Activated naive CD8-positive, alpha-beta T cell treated with anti-CD3 and anti-CD28 coated beads, Interleukin-2, amount 50 U/mL, for 24 hours (primary cell): ENCODE results near the gene LRRC58.
"Not testable (repeated sequence)": the region's sequence is repeated elsewhere in the genome, so short reads cannot be mapped to it uniquely, and the experiment has no call there.

Source experiments
- ATAC-seq: fragments of 150-1000 bp; cut with Tn5 transposase; one replicate; pipeline ENCODE4 v1.10.0; 2021
- DNase-seq: peaks from one replicate; pipeline ENCODE4 v3.0.0; 2021
- H3K27ac Mint-ChIP-seq: one replicate; pipeline ENCODE4 v1.8.0; 2021; ENCODE audit warnings: mild to moderate bottlenecking, mixed read lengths
- H3K27me3 Mint-ChIP-seq: one replicate; pipeline ENCODE4 v1.8.0; 2021; ENCODE audit warnings: mixed read lengths
- H3K36me3 Mint-ChIP-seq: one replicate; pipeline ENCODE4 v1.8.0; 2021; ENCODE audit warnings: low read depth, mixed read lengths
- H3K4me1 Mint-ChIP-seq: one replicate; pipeline ENCODE4 v1.8.0; 2021; ENCODE audit warnings: mixed read lengths
- H3K4me3 Mint-ChIP-seq: one replicate; pipeline ENCODE4 v1.8.0; 2021; ENCODE audit warnings: mild to moderate bottlenecking, moderate library complexity, mixed read lengths
- H3K9me3 Mint-ChIP-seq: one replicate; pipeline ENCODE4 v1.8.0; 2021; ENCODE audit warnings: mixed read lengths

Gene LRRC58

DNA sequence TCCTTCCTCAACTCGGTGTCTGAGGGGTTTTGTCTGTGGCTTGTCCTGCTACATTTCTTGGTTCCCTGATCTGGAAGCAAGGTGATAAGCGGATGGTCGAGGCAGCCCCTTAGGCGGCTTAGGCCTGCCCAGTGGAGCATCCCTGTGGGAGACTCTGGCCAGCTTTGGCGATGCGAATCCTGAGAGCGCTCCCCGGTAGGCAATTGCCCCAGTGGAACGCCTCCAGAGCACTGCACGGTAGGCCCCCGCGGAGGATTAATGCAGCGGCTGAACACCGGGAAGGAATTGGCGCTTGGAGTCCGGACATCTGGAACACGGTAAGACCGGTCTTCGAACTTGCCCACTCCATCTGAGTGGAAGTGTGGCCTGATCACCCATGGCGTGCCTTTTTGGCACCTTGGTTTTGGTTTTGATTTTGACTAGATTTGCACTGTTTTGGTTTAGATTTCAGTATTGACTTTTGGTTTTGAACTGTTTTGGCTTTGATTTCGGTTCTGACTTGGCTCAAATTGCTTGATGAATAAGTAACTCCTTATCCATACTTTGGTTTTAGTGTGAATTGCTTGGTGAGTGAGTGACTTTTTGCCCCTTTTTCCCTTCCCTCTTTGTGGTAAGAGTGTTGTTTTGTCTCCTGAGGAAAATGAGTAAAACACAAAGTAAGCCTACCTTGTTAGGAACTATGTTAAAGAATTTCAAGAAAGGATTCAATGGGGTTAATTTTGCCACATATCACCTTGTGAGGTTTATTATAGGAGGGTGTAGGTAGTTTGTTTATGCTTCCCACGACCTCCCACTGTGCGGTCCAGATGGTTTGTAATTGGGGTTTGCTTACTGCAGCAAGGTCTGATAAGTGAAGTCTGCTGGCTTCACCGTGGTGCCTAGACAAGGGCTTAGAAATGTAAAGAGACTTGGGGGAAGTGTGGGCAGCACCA, 37.0 kb downstream of the LRRC58 start:
- Mint-ChIP-seq H3K4me1 (peaks cover 7% of the 10 kb centered on the region), H3K36me3 (peaks cover 28% of the 10 kb centered on the region), H3K9me3 (peaks cover 9% of the 10 kb centered on the region), H3K27ac (no peak overlapping the region), H3K27me3 (peaks cover 2% of the 10 kb centered on the region), H3K4me3 (no peak overlapping the region)
- DNase-seq (no peak), ATAC-seq (no peak)

DNA sequence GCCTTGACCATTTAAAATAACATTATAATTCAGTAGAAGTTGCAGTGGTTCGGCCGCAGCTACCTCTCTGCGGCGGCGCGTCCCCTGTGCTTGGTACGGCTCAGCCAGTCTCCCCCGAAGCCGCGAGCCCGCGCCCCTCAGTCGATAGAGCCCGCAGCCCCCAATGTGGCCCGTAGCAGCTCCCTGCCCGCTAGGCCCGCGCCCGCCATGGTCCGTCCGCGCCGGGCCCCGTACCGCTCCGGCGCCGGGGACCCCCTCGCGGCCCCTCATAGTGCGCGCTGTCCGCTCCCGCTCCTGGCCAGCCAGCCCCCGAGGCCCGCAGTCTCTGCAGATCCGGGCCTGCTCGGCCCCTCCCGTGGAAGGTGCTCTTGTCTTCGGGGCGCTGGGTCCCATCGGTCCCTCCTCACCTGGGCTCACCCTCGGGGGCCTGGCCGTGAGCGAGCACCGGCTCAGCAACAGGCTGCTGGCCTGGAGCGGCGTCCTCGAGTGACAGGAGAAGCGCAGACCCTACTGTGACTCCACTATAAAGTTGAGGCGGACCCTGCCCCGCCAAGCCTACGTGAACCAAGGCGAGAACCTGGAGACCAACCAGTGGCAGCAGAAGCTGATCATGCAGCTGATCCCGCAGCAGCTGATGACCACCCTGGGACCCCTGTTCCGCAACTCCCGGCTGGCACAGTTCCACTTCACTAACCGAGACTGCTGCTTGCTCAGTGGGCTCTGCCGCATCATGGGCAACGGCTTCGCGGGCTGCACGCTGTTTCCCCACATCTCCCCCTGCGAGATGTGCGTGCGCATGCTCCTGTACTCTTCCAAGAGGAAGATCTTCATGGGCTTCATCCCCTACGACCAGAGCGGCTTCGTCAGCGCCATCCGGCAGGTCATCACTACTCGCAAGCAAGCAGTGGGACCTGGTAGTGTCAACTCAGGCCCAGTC, 42.4 kb downstream of the LRRC58 start:
- H3K4me1 Mint-ChIP-seq: no peaks in the 10 kb centered on the region
- H3K36me3 Mint-ChIP-seq: no peaks in the 10 kb centered on the region
- no peak for ATAC-seq
- no peaks in the 10 kb centered on the region for H3K9me3 Mint-ChIP-seq
- no peak overlapping the region for H3K4me3 Mint-ChIP-seq
- peaks cover 6% of the 10 kb centered on the region for H3K27me3 Mint-ChIP-seq
- H3K27ac Mint-ChIP-seq: no peak overlapping the region
- DNase-seq: no peak

DNA sequence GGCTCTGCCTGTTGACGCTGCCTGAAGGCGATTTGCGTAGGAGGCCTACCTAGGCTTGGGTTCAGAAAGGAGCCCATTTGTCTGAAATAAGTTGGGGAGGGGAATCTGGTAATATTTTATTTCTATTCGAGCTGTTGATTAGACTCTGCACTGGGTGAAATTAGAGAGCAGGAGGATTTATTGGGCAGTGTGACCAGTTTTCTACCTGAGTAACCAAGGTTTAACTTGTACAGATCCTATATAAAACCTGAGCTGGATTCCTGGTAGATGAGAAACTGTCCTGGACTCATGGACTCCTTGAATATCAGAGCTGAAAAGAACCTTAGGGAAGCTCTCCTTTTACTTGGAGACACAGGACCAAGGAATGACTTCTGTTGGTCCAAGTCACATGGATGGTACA, 44.5 kb downstream of the LRRC58 start:
- Mint-ChIP-seq H3K36me3 (no peaks in the 10 kb centered on the region), H3K4me1 (no peaks in the 10 kb centered on the region), H3K27ac (no peak overlapping the region), H3K4me3 (no peak overlapping the region), H3K27me3 (peaks cover 6% of the 10 kb centered on the region), H3K9me3 (no peaks in the 10 kb centered on the region)
- DNase-seq (no peak), ATAC-seq (no peak)

DNA sequence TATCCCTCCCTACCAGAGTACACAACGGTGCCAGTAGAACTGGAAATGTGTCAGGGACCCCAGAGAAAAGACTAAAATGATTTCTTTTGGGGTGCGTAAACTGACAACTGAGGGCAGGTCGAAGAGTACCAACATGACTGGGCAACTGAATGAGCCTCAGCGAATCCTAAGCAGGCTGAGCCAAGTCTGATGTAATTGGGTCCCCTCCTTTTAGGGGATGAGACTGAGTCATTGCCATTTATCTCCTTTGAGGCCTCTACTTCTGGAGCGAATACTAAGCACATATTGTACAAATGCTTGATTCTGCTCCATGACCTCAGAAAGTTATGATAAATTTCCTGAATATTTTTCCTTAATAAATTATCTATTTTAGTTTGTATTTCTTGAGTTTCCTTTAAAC, 46.8 kb downstream of the LRRC58 start:
- H3K4me1 Mint-ChIP-seq: no peaks in the 10 kb centered on the region
- no peaks in the 10 kb centered on the region for H3K9me3 Mint-ChIP-seq
- no peak for ATAC-seq
- H3K4me3 Mint-ChIP-seq: no peak overlapping the region
- no peaks in the 10 kb centered on the region for H3K36me3 Mint-ChIP-seq
- DNase-seq: no peak
- peaks cover 5% of the 10 kb centered on the region for H3K27me3 Mint-ChIP-seq
- H3K27ac Mint-ChIP-seq: no peak overlapping the region

DNA sequence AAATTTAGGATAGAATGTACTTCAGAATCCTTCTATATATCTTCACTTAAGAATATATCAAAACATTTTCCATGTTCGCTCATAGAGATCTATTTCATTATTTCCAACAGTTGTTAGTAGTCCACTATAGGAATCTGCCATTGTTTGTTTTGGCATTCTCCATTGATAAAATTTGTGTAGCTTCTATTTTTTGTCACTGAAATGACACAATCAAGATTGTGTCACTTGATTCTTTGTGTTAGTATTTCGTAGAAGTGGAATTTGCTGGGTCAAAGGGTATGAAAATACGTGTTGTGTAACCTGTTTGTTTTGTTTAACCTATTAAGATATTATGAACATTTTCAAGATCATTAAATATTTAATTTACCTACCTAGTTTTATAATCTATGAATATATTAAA, 48.2 kb downstream of the LRRC58 start:
- H3K36me3 Mint-ChIP-seq: no peaks in the 10 kb centered on the region
- H3K4me1 Mint-ChIP-seq: no peaks in the 10 kb centered on the region
- no peak overlapping the region for H3K27ac Mint-ChIP-seq
- no peak overlapping the region for H3K4me3 Mint-ChIP-seq
- DNase-seq (no peak), ATAC-seq (no peak)
- no peaks in the 10 kb centered on the region for H3K9me3 Mint-ChIP-seq
- peaks cover 5% of the 10 kb centered on the region for H3K27me3 Mint-ChIP-seq

DNA sequence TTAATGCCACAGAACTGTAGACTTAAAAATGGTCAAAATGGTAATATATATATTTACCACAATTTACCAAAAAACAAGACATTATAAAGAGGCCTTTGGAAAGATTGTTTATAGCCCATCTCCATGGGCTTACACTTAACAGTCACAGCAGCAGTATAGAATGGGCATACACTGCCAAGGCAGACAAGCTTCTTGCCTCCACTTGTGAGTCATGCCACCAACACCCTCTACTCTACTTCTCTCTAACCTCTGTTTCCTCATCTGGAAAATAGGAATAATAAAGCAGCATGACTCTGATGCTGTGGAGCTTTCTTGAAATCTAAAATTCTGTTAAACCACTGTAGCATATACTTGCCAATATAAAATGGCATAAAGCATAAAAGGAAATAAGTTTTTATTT, 49.8 kb downstream of the LRRC58 start:
- no peaks in the 10 kb centered on the region for H3K9me3 Mint-ChIP-seq
- peaks cover under 1% of the 10 kb centered on the region for H3K27me3 Mint-ChIP-seq
- no peak for DNase-seq
- no peaks in the 10 kb centered on the region for H3K36me3 Mint-ChIP-seq
- no peak overlapping the region for H3K27ac Mint-ChIP-seq
- H3K4me3 Mint-ChIP-seq: no peak overlapping the region
- H3K4me1 Mint-ChIP-seq: no peaks in the 10 kb centered on the region
- ATAC-seq: no peak

DNA sequence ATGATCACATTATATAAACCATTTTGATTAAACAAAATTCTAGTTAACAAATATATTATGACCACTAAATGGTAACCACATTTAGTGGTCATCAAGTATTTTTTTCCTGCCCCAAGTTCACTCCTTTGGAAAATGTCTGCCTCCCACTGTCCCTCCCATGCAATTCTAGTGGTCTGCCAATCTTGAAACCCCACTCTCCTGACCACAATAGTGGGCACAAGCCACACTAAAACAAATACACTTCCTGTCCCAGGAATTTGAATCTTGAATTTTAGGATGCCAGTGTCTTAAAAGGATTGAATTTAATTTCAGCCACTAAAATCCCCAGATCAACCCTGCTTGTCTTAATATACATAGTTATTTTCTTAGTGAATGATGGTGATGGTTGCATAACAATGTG, 50.2 kb downstream of the LRRC58 start:
- peaks cover 2% of the 10 kb centered on the region for H3K27me3 Mint-ChIP-seq
- H3K9me3 Mint-ChIP-seq: peaks cover 3% of the 10 kb centered on the region
- DNase-seq (no peak), ATAC-seq (no peak)
- H3K4me3 Mint-ChIP-seq: no peak overlapping the region
- no peaks in the 10 kb centered on the region for H3K36me3 Mint-ChIP-seq
- no peaks in the 10 kb centered on the region for H3K4me1 Mint-ChIP-seq
- no peak overlapping the region for H3K27ac Mint-ChIP-seq

DNA sequence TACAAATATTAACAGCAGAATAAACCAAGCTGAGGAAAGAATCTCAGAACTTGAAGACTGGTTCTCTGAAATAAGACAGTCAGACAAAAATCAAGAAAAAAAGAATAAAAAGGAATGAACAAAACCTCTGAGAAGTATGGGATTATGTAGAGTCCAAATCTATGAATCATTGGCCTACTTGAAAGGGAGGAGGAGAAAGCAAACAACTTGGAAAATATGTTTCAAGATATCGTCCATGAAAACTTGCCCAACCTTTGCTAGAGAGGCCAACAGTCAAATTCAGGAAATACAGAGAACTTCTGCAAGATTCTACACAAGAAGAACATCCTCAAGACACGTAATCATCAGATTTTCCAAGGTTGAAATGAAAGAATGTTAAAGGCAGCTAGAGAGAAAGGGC, 57.6 kb downstream of the LRRC58 start:
- H3K27ac Mint-ChIP-seq, H3K36me3 Mint-ChIP-seq, ATAC-seq, DNase-seq, H3K4me3 Mint-ChIP-seq, H3K4me1 Mint-ChIP-seq: not testable (repeated sequence)
- Mint-ChIP-seq H3K27me3 (peaks cover 12% of the 10 kb centered on the region), H3K9me3 (peaks cover 24% of the 10 kb centered on the region)

DNA sequence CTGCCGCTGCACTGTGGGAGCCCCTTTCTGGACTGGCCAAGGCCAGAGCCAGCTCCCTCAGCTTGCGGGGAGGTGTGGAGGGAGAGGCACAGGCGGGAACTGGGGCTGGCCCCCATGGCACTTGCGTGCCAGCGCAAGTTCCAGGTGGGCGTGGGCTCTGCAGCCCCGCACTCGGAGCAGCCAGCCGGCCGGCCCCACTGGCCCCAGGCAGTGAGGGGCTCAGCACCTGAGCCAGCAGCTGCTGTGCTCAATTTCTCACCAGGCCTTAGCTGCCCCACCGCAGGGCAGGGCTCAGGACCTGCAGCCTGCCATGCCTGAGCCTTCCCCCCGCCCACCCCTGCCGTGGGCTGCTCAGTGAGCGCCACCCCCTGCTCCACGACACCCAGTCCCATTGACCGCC, 59.5 kb downstream of the LRRC58 start:
- Mint-ChIP-seq H3K27me3 (peaks cover 25% of the 10 kb centered on the region), H3K36me3 (no peaks in the 10 kb centered on the region), H3K4me3 (no peak overlapping the region), H3K4me1 (peaks cover 1% of the 10 kb centered on the region), H3K9me3 (peaks cover 24% of the 10 kb centered on the region), H3K27ac (no peak overlapping the region)
- no peak for ATAC-seq
- no peak for DNase-seq

DNA sequence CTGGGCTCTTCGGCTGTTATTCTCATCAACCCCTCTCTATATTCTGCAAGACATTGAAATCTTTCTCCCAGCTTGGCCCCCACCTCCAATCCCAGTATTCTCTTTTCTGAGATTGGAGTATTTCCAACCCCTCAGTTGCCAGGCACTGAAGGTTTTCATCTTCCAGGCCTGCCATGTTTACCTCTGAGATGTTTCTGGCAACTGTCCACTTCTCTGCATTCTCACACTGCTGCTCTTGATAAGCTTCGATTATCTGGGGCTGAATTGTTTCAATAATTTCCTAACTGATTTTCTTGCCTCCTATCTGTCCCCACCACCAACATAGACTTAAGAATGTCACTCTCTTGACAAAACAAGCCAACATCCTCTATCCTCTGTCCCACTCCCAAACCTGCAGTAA, 62.7 kb downstream of the LRRC58 start:
- H3K4me3 Mint-ChIP-seq: no peak overlapping the region
- DNase-seq (no peak), ATAC-seq (no peak)
- H3K9me3 Mint-ChIP-seq: peaks cover 2% of the 10 kb centered on the region
- H3K4me1 Mint-ChIP-seq: peaks cover 1% of the 10 kb centered on the region
- H3K27ac Mint-ChIP-seq: no peak overlapping the region
- no peaks in the 10 kb centered on the region for H3K36me3 Mint-ChIP-seq
- H3K27me3 Mint-ChIP-seq: peaks cover 45% of the 10 kb centered on the region

DNA sequence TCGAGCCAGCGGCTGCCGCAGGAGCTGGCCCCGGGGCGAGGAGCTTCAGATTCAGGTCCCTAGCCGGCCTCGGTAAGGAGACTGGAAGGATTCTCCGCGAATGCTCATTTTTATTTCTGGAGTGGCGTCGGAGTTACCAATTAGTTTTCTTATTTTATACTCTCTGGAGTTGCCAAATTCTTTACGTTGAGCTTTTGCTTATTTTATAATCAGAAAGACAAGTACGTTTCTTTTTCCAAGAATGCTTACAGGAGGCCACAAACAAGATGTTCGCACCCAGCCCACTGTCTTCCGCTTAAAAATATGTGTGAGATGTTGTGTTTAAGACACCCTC, 63.7 kb downstream of the LRRC58 start:
- H3K36me3 Mint-ChIP-seq: no peaks in the 10 kb centered on the region
- no peak for ATAC-seq
- no peak for DNase-seq
- no peak overlapping the region for H3K27ac Mint-ChIP-seq
- H3K4me3 Mint-ChIP-seq: no peak overlapping the region
- H3K4me1 Mint-ChIP-seq: peaks cover 1% of the 10 kb centered on the region
- H3K9me3 Mint-ChIP-seq: no peaks in the 10 kb centered on the region
- H3K27me3 Mint-ChIP-seq: peaks cover 45% of the 10 kb centered on the region

DNA sequence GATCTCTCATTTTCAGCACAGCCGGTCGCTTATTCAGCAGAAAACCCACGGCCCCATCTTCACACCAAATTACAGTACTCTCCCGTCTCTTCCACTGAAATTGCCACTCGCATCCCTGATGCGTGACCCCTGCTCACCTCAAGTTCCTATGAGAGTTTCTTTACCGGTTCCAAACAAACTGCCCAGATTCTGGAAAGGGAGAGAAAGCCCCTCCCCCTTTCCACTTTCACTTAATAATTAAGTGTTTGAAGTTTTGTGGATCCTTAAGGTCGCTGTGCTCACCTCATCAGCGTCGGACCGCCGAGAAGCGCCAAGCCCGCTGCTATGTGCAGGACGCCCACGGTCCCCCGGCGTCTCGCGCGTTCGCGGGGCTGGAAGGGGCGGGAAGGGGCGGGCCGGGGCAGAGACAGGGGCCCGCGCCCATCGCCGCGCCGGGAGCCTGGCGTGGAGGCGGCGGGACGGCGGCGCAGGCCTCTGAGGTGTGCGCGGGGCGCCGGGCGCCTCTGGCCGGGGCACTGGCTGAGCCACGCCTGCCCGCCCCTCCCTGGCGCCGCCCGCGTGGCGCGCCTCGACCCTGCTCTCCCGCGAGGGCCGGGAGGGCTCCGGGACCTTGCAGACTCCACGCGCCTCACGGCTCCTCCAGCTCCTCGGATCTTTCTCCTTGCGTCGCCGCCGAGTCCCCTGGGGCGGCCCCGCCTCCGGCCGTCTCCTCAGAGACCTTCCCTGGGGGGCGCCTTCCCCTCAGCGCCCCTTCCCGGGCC, 64.2 kb downstream of the LRRC58 start, which contains the start of gene GPR156:
Gene GPR156 (minus strand): TSS at position 476 of the 761 bp plus-strand sequence. CDS start 41,124 bp downstream, outside the sequence.
- Mint-ChIP-seq H3K27ac (no peak within 1 kb of the TSS), H3K36me3 (no peaks in the 10 kb centered on the region), H3K4me1 (peaks cover 1% of the 10 kb centered on the region), H3K27me3 (peaks cover 45% of the 10 kb centered on the region), H3K4me3 (no peak within 1 kb of the TSS), H3K9me3 (no peaks in the 10 kb centered on the region)
- DNase-seq (peak; percentile 7), ATAC-seq (peak; percentile 67)

DNA sequence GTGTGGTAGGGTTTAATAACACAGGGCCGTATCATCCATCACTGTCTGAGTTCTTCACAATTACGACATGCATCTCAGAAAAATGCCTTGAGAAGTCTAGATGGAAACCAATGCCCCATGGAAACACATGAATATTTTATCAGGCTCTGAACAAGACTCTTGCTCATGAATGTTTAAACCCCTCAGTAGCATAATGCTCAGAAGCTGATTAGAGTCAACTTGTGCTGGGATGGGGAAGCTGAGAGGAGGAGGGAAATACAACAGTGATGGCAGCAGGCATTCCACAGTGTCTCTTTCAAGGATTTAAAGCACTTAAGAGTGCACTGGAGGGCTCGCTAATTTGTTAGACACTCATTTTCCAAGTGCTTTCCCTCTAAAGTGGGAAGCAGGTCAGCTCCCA, 67.9 kb downstream of the LRRC58 start:
- Mint-ChIP-seq H3K4me3 (no peak overlapping the region), H3K36me3 (no peaks in the 10 kb centered on the region), H3K27me3 (peaks cover 59% of the 10 kb centered on the region), H3K9me3 (no peaks in the 10 kb centered on the region), H3K27ac (no peak overlapping the region), H3K4me1 (peaks cover 1% of the 10 kb centered on the region)
- ATAC-seq (no peak), DNase-seq (no peak)

DNA sequence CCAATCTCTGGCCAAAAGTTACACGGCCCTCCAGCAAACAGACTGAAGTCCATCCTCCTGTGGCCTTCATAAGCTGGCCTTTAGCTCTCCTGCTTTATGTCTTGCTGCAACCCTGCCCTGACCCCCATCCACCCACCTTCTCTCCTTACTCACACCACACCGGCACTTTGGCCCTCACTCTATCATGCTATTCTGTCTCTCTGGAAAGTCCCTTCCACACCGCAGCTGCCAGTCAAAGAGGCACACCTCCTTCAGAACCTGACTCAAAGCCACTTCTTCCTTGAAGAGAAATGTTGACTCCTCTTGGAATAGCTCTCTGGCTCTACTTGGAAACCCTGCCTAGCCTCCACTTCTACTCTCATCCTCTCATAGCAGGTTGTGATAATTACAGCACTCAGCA, 68.6 kb downstream of the LRRC58 start:
- Mint-ChIP-seq H3K36me3 (no peaks in the 10 kb centered on the region), H3K27me3 (peaks cover 56% of the 10 kb centered on the region), H3K27ac (no peak overlapping the region), H3K4me1 (peaks cover 1% of the 10 kb centered on the region), H3K4me3 (no peak overlapping the region), H3K9me3 (no peaks in the 10 kb centered on the region)
- DNase-seq (no peak), ATAC-seq (no peak)
